Prostate gland (tissue), 2 donors: Measurements from ENCODE around the gene DNMT3L. TPM values are rescaled to one million over a fixed set of nuclear protein-coding genes. Genes with fewer than 3 reads are reported as not detected.

Experiments used
- DNase-seq: peaks from one replicate; pipeline ENCODE4 v3.0.0-alpha.2; 2019; ENCODE audit warnings: low spot score
- H3K27ac ChIP-seq, 2 donors: fragments of 200-600 bp; sonication (generic); 2 replicates each; pipeline ENCODE4 v1.5.1; 2017 to 2019
- H3K27me3 ChIP-seq: fragments of 200-600 bp; sonication (generic); replicated peaks from 2 replicates; pipeline ENCODE4 v1.5.1; 2019; ENCODE audit not compliant: insufficient read depth
- H3K36me3 ChIP-seq, 2 donors: fragments of 200-600 bp; sonication (generic); 1 replicate in 1 of 2; 2 replicates in 1 of 2; pipeline versions ENCODE4 v1.5.1 to v1.8.1; 2017 to 2019
- H3K4me1 ChIP-seq: fragments of 200-600 bp; sonication (generic); replicated peaks from 2 replicates; pipeline ENCODE4 v1.5.1; 2019
- H3K4me3 ChIP-seq, 2 donors: fragments of 200-600 bp; sonication (generic); 2 replicates each; pipeline ENCODE4 v1.5.1; 2017 to 2019
- H3K9me3 ChIP-seq: fragments of 200-600 bp; sonication (generic); 2 replicates; pipeline ENCODE4 v1.5.1; 2017
- CTCF ChIP-seq, 4 experiments: fragments of 200-600 bp in 2 of 4; fragments of 450-650 bp in 2 of 4; sonication (generic) in 2 of 4; IDR thresholded peaks; 1 replicate in 3 of 4; 2 replicates in 1 of 4; pipeline ENCODE4 v1.5.1; 2016 to 2019; ENCODE audit warnings: antibody characterized with exemption in 4 of 4, mild to moderate bottlenecking in 2 of 4, moderate library complexity in 2 of 4
- POLR2A ChIP-seq: fragments of 450-650 bp; IDR thresholded peaks from one replicate; pipeline ENCODE4 v1.6.1; 2016; ENCODE audit warnings: antibody characterized with exemption, mild to moderate bottlenecking
- POLR2AphosphoS5 ChIP-seq: sonication (generic); formaldehyde crosslinking; IDR thresholded peaks from one replicate; pipeline ENCODE4 v1.6.1; 2017; ENCODE audit warnings: antibody characterized with exemption
- WGBS: methylation state at CpG from one replicate; pipeline ENCODE4 v1.1.5; 2018; 5-methylcytosine and 5-hydroxymethylcytosine counted together
- intact Hi-C: fragments of 100-400 bp; cut with DNase I; formaldehyde crosslinking; loops from one replicate; pipeline ENCODE4 v1.14.2; 2022
- total RNA-seq, 2 donors: library from RNA; depleted of rRNA; stranded (reverse); fragments of >200 nt; gene quantifications; one replicate each; pipeline ENCODE4 v1.1.0, GENCODE V29; 2016

Gene DNMT3L
- total RNA-seq, 2 donors from 2014 or later = not detected

GRCh38 chr21:44301961-44302406 lies 40.3 kb upstream of the DNMT3L start:
- intact Hi-C loops = no loop called here
- no peak for DNase-seq
- Histone ChIP-seq H3K4me3 (no peak overlapping the region), H3K9me3 (no peaks in the 10 kb centered on the region), H3K27me3 (no peaks in the 10 kb centered on the region), H3K27ac (no peak overlapping the region), H3K36me3 (no peaks in the 10 kb centered on the region), H3K4me1 (peaks cover 14% of the 10 kb centered on the region)
- no peak for TF ChIP-seq POLR2AphosphoS5
- TF ChIP-seq POLR2A = no peak
- peak in 1 of 4 experiments; percentile 15 for TF ChIP-seq CTCF (IDR thresholded peaks at IDR 0.05)
- WGBS = 89% methylated on average over 5 of the region's 9 CpGs

- TF ChIP-seq CTCF (IDR thresholded peaks at IDR 0.05) = no peak
- TF ChIP-seq POLR2AphosphoS5 = no peak
- TF ChIP-seq POLR2A = no peak
- Histone ChIP-seq H3K36me3 (no peaks in the 10 kb centered on the region), H3K4me1 (peaks cover 14% of the 10 kb centered on the region)
These were observed 39.4 kb upstream of the DNMT3L start for GRCh38 chr21:44301141-44301540.

GRCh38 chr21:44300262-44300959 lies 38.7 kb upstream of the DNMT3L start:
- no peaks in the 10 kb centered on the region for H3K9me3 ChIP-seq
- peaks cover 14% of the 10 kb centered on the region for H3K4me1 ChIP-seq
- DNase-seq = peak; percentile 59
- TF ChIP-seq CTCF (IDR thresholded peaks at IDR 0.05) (no peak), POLR2A (peak; percentile 45), POLR2AphosphoS5 (no peak)
- H3K27me3 ChIP-seq = no peaks in the 10 kb centered on the region
- WGBS = 0% methylated on average over 30 of the region's 67 CpGs
- H3K27ac ChIP-seq = peak overlapping the region; percentile 87 to 90
- intact Hi-C loops = no loop called here
- H3K36me3 ChIP-seq = no peaks in the 10 kb centered on the region
- H3K4me3 ChIP-seq = peak overlapping the region; percentile 79 to 86

More at GRCh38 chr21:44301141-44301540, 39.4 kb upstream of the DNMT3L start:
- peak overlapping the region; percentile 79 to 86 for H3K4me3 ChIP-seq
- peak overlapping the region; percentile 87 to 90 for H3K27ac ChIP-seq
- no peaks in the 10 kb centered on the region for H3K27me3 ChIP-seq
- 61% methylated on average over 13 of the region's 13 CpGs for WGBS
- no peaks in the 10 kb centered on the region for H3K9me3 ChIP-seq
- no peak for DNase-seq
- intact Hi-C loops = no loop called here

GRCh38 chr21:44299458-44300261 lies 38.0 kb upstream of the DNMT3L start, which contains the start of gene PFKL:
PFKL (plus strand) TSS chr21:44300053; CDS start chr21:44300106, 53 bp downstream.
- under 1% methylated on average over 37 of the region's 94 CpGs for WGBS

More at GRCh38 chr21:44299458-44300261, 38.0 kb upstream of the DNMT3L start, which contains the start of gene PFKL:
- H3K9me3 ChIP-seq = no peaks in the 10 kb centered on the region
- no peaks in the 10 kb centered on the region for H3K27me3 ChIP-seq
- H3K4me1 ChIP-seq = peaks cover 14% of the 10 kb centered on the region
- no peaks in the 10 kb centered on the region for H3K36me3 ChIP-seq
- peak in 1 of 4 experiments; percentile 27 for TF ChIP-seq CTCF (IDR thresholded peaks at IDR 0.05)
- peak; percentile 34 for TF ChIP-seq POLR2A
- TF ChIP-seq POLR2AphosphoS5 = no peak
- intact Hi-C loops = no loop called here
- H3K27ac ChIP-seq = peak within 1 kb of the TSS; percentile 87 to 90
- DNase-seq = peak; percentile 49
- peak within 1 kb of the TSS; percentile 79 to 86 for H3K4me3 ChIP-seq
